ENCODE results near the gene SLC44A3. TPM values are rescaled to one million over a fixed set of nuclear protein-coding genes. Genes with fewer than 3 reads are reported as not detected.
A peak's percentile ranks its signal among the peaks of the same experiment; 100 is the strongest.

Gene SLC44A3
- total and polyA plus RNA-seq, 2 experiments from 2014 or later: 2.9 to 4.5 TPM

GRCh38 chr1:94903280-94904009 lies 83.3 kb downstream of the SLC44A3 start:
- Mint-ChIP-seq H3K36me3 (ENCODE audit: low read depth) (peaks cover 58% of the 10 kb centered on the region), H3K4me1 (peaks cover 20% of the 10 kb centered on the region), H3K9me3 (no peaks in the 10 kb centered on the region), H3K4me3 (no peak overlapping the region), H3K27me3 (ENCODE audit: insufficient read depth, low read depth, poor library complexity) (peaks cover 3% of the 10 kb centered on the region), H3K27ac (peak overlapping the region; percentile 84)
- no peak for ATAC-seq
- H3K27me3 ChIP-seq (ENCODE audit: insufficient read depth): no peaks in the 10 kb centered on the region
- peaks cover 34% of the 10 kb centered on the region for H3K36me3 ChIP-seq (ENCODE audit: insufficient read depth)
- H3K4me1 ChIP-seq (ENCODE audit: insufficient read depth): peaks cover 16% of the 10 kb centered on the region
- no peaks in the 10 kb centered on the region for H3K9me2 ChIP-seq (ENCODE audit: insufficient read depth)
- peak overlapping the region; percentile 33 for H3K27ac ChIP-seq (ENCODE audit: low read depth)
- peaks cover 52% of the 10 kb centered on the region for H3K79me2 ChIP-seq (replicated peaks; ENCODE audit: insufficient read depth)
- no peaks in the 10 kb centered on the region for H3F3A ChIP-seq (replicated peaks; ENCODE audit: low read depth)
- TF ChIP-seq EZH2 (IDR thresholded peaks at IDR 0.05; ENCODE audit: low read depth, unreplicated experiment): no peak
- no peak for TF ChIP-seq JUNB (IDR thresholded peaks at IDR 0.05; ENCODE audit: unreplicated experiment)
- TF ChIP-seq, protein P1, sequence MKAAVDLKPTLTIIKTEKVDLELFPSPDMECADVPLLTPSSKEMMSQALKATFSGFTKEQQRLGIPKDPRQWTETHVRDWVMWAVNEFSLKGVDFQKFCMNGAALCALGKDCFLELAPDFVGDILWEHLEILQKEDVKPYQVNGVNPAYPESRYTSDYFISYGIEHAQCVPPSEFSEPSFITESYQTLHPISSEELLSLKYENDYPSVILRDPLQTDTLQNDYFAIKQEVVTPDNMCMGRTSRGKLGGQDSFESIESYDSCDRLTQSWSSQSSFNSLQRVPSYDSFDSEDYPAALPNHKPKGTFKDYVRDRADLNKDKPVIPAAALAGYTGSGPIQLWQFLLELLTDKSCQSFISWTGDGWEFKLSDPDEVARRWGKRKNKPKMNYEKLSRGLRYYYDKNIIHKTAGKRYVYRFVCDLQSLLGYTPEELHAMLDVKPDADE (IDR thresholded peaks at IDR 0.05): no peak
- TF ChIP-seq EZH2phosphoT487 (IDR thresholded peaks at IDR 0.05; ENCODE audit: unreplicated experiment): no peak
- no peak for TF ChIP-seq CREB1 (CRISPR knock-in tag; IDR thresholded peaks at IDR 0.05; ENCODE audit: low read depth)
- no peak for TF ChIP-seq ZNF331 (CRISPR knock-in tag; IDR thresholded peaks at IDR 0.05; ENCODE audit: low read depth)
- TF ChIP-seq, protein P2, sequence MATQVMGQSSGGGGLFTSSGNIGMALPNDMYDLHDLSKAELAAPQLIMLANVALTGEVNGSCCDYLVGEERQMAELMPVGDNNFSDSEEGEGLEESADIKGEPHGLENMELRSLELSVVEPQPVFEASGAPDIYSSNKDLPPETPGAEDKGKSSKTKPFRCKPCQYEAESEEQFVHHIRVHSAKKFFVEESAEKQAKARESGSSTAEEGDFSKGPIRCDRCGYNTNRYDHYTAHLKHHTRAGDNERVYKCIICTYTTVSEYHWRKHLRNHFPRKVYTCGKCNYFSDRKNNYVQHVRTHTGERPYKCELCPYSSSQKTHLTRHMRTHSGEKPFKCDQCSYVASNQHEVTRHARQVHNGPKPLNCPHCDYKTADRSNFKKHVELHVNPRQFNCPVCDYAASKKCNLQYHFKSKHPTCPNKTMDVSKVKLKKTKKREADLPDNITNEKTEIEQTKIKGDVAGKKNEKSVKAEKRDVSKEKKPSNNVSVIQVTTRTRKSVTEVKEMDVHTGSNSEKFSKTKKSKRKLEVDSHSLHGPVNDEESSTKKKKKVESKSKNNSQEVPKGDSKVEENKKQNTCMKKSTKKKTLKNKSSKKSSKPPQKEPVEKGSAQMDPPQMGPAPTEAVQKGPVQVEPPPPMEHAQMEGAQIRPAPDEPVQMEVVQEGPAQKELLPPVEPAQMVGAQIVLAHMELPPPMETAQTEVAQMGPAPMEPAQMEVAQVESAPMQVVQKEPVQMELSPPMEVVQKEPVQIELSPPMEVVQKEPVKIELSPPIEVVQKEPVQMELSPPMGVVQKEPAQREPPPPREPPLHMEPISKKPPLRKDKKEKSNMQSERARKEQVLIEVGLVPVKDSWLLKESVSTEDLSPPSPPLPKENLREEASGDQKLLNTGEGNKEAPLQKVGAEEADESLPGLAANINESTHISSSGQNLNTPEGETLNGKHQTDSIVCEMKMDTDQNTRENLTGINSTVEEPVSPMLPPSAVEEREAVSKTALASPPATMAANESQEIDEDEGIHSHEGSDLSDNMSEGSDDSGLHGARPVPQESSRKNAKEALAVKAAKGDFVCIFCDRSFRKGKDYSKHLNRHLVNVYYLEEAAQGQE (IDR thresholded peaks at IDR 0.05; ENCODE audit: unreplicated experiment): no peak
- TF ChIP-seq, protein P3, sequence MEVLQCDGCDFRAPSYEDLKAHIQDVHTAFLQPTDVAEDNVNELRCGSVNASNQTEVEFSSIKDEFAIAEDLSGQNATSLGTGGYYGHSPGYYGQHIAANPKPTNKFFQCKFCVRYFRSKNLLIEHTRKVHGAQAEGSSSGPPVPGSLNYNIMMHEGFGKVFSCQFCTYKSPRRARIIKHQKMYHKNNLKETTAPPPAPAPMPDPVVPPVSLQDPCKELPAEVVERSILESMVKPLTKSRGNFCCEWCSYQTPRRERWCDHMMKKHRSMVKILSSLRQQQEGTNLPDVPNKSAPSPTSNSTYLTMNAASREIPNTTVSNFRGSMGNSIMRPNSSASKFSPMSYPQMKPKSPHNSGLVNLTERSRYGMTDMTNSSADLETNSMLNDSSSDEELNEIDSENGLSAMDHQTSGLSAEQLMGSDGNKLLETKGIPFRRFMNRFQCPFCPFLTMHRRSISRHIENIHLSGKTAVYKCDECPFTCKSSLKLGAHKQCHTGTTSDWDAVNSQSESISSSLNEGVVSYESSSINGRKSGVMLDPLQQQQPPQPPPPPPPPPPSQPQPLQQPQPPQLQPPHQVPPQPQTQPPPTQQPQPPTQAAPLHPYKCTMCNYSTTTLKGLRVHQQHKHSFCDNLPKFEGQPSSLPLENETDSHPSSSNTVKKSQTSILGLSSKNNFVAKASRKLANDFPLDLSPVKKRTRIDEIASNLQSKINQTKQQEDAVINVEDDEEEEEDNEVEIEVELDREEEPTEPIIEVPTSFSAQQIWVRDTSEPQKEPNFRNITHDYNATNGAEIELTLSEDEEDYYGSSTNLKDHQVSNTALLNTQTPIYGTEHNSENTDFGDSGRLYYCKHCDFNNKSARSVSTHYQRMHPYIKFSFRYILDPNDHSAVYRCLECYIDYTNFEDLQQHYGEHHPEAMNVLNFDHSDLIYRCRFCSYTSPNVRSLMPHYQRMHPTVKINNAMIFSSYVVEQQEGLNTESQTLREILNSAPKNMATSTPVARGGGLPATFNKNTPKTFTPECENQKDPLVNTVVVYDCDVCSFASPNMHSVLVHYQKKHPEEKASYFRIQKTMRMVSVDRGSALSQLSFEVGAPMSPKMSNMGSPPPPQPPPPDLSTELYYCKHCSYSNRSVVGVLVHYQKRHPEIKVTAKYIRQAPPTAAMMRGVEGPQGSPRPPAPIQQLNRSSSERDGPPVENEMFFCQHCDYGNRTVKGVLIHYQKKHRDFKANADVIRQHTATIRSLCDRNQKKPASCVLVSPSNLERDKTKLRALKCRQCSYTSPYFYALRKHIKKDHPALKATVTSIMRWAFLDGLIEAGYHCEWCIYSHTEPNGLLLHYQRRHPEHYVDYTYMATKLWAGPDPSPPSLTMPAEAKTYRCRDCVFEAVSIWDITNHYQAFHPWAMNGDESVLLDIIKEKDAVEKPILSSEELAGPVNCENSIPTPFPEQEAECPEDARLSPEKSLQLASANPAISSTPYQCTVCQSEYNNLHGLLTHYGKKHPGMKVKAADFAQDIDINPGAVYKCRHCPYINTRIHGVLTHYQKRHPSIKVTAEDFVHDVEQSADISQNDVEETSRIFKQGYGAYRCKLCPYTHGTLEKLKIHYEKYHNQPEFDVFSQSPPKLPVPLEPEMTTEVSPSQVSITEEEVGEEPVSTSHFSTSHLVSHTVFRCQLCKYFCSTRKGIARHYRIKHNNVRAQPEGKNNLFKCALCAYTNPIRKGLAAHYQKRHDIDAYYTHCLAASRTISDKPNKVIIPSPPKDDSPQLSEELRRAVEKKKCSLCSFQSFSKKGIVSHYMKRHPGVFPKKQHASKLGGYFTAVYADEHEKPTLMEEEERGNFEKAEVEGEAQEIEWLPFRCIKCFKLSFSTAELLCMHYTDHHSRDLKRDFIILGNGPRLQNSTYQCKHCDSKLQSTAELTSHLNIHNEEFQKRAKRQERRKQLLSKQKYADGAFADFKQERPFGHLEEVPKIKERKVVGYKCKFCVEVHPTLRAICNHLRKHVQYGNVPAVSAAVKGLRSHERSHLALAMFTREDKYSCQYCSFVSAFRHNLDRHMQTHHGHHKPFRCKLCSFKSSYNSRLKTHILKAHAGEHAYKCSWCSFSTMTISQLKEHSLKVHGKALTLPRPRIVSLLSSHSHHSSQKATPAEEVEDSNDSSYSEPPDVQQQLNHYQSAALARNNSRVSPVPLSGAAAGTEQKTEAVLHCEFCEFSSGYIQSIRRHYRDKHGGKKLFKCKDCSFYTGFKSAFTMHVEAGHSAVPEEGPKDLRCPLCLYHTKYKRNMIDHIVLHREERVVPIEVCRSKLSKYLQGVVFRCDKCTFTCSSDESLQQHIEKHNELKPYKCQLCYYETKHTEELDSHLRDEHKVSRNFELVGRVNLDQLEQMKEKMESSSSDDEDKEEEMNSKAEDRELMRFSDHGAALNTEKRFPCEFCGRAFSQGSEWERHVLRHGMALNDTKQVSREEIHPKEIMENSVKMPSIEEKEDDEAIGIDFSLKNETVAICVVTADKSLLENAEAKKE (CRISPR knock-in tag; IDR thresholded peaks at IDR 0.05): no peak
- no peak for DNase-seq (ENCODE audit: low spot score)
- H3K4me2 ChIP-seq: no peak overlapping the region
- no peak overlapping the region for H2AFZ ChIP-seq
- no peak overlapping the region for H3K4me3 ChIP-seq
- peaks cover 65% of the 10 kb centered on the region for H4K20me1 ChIP-seq (replicated peaks; ENCODE audit: insufficient read depth)

Measured in GM23338 (cell line).